ENCODE data around the gene HSPA1L.

HSPA1L gene

DNA sequence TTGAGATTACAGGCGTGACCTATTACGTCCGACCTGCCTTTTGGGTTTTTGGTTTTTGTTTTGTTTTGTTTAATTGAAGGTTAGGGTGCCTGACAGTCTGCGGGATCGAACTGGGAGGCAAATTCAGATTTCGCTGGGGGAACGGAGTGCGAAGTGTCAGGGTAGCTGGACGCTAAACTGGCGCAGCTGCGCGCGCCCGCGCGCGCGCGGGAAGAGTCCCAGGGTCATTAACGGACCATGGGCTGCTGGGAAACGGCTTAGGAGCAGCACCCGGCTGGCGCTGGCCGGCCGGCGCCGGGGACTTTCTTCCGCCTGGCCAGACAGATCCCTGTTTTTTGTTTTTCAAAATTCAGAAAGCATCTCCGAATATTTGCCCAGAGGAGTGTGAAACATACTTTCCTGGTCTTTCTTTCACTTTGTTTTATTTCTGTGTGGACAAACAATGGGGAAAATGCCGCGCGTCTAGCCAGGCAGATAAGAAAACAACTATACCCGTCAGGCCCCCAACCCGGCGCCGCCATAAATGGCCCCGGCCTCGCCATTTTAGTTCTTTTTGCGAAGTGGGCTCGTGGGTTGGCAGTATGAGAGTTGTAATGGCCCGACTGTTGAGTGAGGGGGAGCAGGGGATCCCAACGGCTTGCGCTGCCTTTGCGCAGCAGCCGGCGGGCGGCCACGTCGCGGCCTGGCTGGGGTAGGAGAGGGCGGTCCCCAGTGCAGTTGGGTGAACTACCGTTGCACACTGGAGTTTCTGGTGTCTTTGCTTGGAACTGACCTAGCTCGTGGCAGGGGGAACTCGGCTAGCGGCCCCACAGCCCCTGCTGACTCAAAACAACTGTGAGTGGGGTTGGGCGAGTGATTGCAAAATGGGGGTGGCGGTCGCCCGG is 19.5 kb upstream of the HSPA1L start:
- H3K79me2 ChIP-seq (ENCODE audit: insufficient read depth, low read length): peaks cover 71% of the 10 kb centered on the region
- H3K9me2 ChIP-seq (replicated peaks; ENCODE audit: low read depth, low read length): no peaks in the 10 kb centered on the region
- TF ChIP-seq EZH2phosphoT487 (IDR thresholded peaks at IDR 0.05; ENCODE audit: borderline replicate concordance): no peak
- no peak for TF ChIP-seq CTCF (conservative IDR thresholded peaks at IDR 0.05; ENCODE audit: low read length)
- peaks cover 40% of the 10 kb centered on the region for H3K4me1 ChIP-seq (ENCODE audit: insufficient read depth, low read length, poor library complexity, severe bottlenecking)
- H3F3A ChIP-seq (ENCODE audit: low read depth): peaks cover 12% of the 10 kb centered on the region
- H3K9me3 ChIP-seq (ENCODE audit: insufficient read depth, low read depth, low read length): no peaks in the 10 kb centered on the region
- H3K9ac ChIP-seq (ENCODE audit: low read depth, low read length, poor library complexity, severe bottlenecking): peak overlapping the region; percentile 99
- peaks cover 45% of the 10 kb centered on the region for H4K20me1 ChIP-seq (ENCODE audit: insufficient read depth, low read length, poor library complexity, severe bottlenecking)
- peak overlapping the region; percentile 97 for H3K4me3 ChIP-seq (ENCODE audit: low read length, poor library complexity, severe bottlenecking)
- peaks cover 7% of the 10 kb centered on the region for H3K27me3 ChIP-seq (ENCODE audit: insufficient read depth, low read length, poor library complexity, severe bottlenecking)
- H2AFZ ChIP-seq (ENCODE audit: low read length): peak overlapping the region; percentile 75
- H3K4me2 ChIP-seq (ENCODE audit: low read depth, low read length, poor library complexity, severe bottlenecking): peak overlapping the region; percentile 100
- H3K36me3 ChIP-seq (ENCODE audit: insufficient read depth, low read length): peaks cover 29% of the 10 kb centered on the region

GRCh38 chr6:31831350-31832215 is 16.5 kb upstream of the HSPA1L start:
- peaks cover 15% of the 10 kb centered on the region for H3K4me1 ChIP-seq (ENCODE audit: insufficient read depth, low read length, poor library complexity, severe bottlenecking)
- no peak for TF ChIP-seq EZH2phosphoT487 (IDR thresholded peaks at IDR 0.05; ENCODE audit: borderline replicate concordance)
- no peak for TF ChIP-seq CTCF (conservative IDR thresholded peaks at IDR 0.05; ENCODE audit: low read length)
- H3K9me2 ChIP-seq (replicated peaks; ENCODE audit: low read depth, low read length): no peaks in the 10 kb centered on the region
- H3K4me2 ChIP-seq (ENCODE audit: low read depth, low read length, poor library complexity, severe bottlenecking): peak overlapping the region; percentile 73
- peak overlapping the region; percentile 77 for H3K4me3 ChIP-seq (ENCODE audit: low read length, poor library complexity, severe bottlenecking)
- H3K27me3 ChIP-seq (ENCODE audit: insufficient read depth, low read length, poor library complexity, severe bottlenecking): peaks cover 7% of the 10 kb centered on the region
- H4K20me1 ChIP-seq (ENCODE audit: insufficient read depth, low read length, poor library complexity, severe bottlenecking): peaks cover 15% of the 10 kb centered on the region
- H3K9ac ChIP-seq (ENCODE audit: low read depth, low read length, poor library complexity, severe bottlenecking): peak overlapping the region; percentile 75
- no peaks in the 10 kb centered on the region for H3K9me3 ChIP-seq (ENCODE audit: insufficient read depth, low read depth, low read length)
- H2AFZ ChIP-seq (ENCODE audit: low read length): no peak overlapping the region
- H3K79me2 ChIP-seq (ENCODE audit: insufficient read depth, low read length): peaks cover 43% of the 10 kb centered on the region
- peaks cover 3% of the 10 kb centered on the region; the same call in 1 of the 2 replicates for H3F3A ChIP-seq (ENCODE audit: low read depth)
- no peaks in the 10 kb centered on the region; the same call in 1 of the 2 replicates for H3K36me3 ChIP-seq (ENCODE audit: insufficient read depth, low read length)

DNA sequence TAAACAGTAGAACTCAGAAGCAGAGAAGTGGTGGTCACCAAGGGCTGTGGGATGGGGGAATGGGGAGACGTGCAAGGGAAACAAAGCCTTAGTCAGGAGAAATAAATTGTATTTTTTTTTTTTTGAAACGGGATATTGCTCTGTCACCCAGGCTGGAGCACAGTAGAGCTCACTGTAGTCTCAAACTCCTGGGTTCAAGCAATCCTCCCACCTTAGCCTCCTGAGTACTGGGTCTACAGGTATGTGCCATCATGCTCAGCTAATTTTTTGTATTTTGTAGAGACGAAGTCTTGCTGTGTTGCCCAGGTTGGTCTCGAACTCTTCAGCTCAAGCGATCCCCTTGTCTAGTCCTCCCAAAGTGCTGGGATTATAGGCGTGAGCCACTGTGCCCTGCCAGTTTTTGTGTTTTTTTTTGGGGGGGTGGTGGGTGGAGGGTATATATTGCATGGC is 15.8 kb upstream of the HSPA1L start:
- Histone ChIP-seq H3K9me2 (replicated peaks; ENCODE audit: low read depth, low read length) (no peaks in the 10 kb centered on the region), H3K4me1 (ENCODE audit: insufficient read depth, low read length, poor library complexity, severe bottlenecking) (peaks cover 8% of the 10 kb centered on the region), H3K79me2 (ENCODE audit: insufficient read depth, low read length) (peaks cover 36% of the 10 kb centered on the region), H3K4me2 (ENCODE audit: low read depth, low read length, poor library complexity, severe bottlenecking) (peak overlapping the region; percentile 73), H3K4me3 (ENCODE audit: low read length, poor library complexity, severe bottlenecking) (peak overlapping the region; percentile 77), H2AFZ (ENCODE audit: low read length) (peak overlapping the region; percentile 36; the same call in 1 of the 2 replicates), H3K9me3 (ENCODE audit: insufficient read depth, low read depth, low read length) (no peaks in the 10 kb centered on the region), H3F3A (ENCODE audit: low read depth) (peaks cover 3% of the 10 kb centered on the region; the same call in 1 of the 2 replicates), H3K36me3 (ENCODE audit: insufficient read depth, low read length) (no peaks in the 10 kb centered on the region; the same call in 1 of the 2 replicates), H3K27me3 (ENCODE audit: insufficient read depth, low read length, poor library complexity, severe bottlenecking) (peaks cover 7% of the 10 kb centered on the region), H3K9ac (ENCODE audit: low read depth, low read length, poor library complexity, severe bottlenecking) (peak overlapping the region; percentile 75), H4K20me1 (ENCODE audit: insufficient read depth, low read length, poor library complexity, severe bottlenecking) (peaks cover 8% of the 10 kb centered on the region)
- TF ChIP-seq CTCF (conservative IDR thresholded peaks at IDR 0.05; ENCODE audit: low read length) (no peak), EZH2phosphoT487 (IDR thresholded peaks at IDR 0.05; ENCODE audit: borderline replicate concordance) (no peak)
